OCI-LY7 (cell line): ENCODE measurements around the gene CYP4V2. TPM values are rescaled to one million over a fixed set of nuclear protein-coding genes. Genes with fewer than 3 reads are reported as not detected.
"Not testable (repeated sequence)": the region's sequence is repeated elsewhere in the genome, so short reads cannot be mapped to it uniquely, and the experiment has no call there.

Experiments used
- BruUV-seq: library from RNA; stranded (reverse); fragments of 400-500 nt; replicated peaks from 2 replicates; lab custom pipeline; 2021; lab: Mats Ljungman, UMichigan
- CTCF ChIA-PET: fragments of 300-600 bp; sonication (Branson Sonifier 250); formaldehyde crosslinking; loops from one replicate; lab custom pipeline; 2022; ENCODE audit warnings: antibody characterized with exemption; ENCODE audit not compliant: unreplicated experiment; lab: Charles Lee
- POLR2A ChIA-PET: fragments of 300-600 bp; sonication (Branson Sonifier 250); formaldehyde crosslinking; loops from one replicate; lab custom pipeline; 2022; ENCODE audit warnings: antibody characterized with exemption; lab: Charles Lee
- DNase-seq: peaks from one replicate; pipeline ENCODE4 v3.0.0-alpha.2; 2015; ENCODE audit warnings: low spot score
- H2AFZ ChIP-seq: fragments of 200-600 bp; sonication (generic), shearing (Covaris generic); 2 replicates; pipeline ENCODE4 v1.6.1; 2014; ENCODE audit warnings: mild to moderate bottlenecking, antibody characterized with exemption, low read length, moderate library complexity
- H3K27ac ChIP-seq: fragments of 200-600 bp; sonication (generic); 2 replicates; pipeline ENCODE4 v1.5.1; 2014; ENCODE audit warnings: mixed run types, low read depth, mild to moderate bottlenecking, moderate library complexity, low read length, inconsistent platforms; ENCODE audit not compliant: poor library complexity, severe bottlenecking
- H3K36me3 ChIP-seq: fragments of 200-600 bp; sonication (generic); 2 replicates; pipeline ENCODE4 v1.6.1; 2014; ENCODE audit warnings: mild to moderate bottlenecking, antibody characterized with exemption, low read length, moderate library complexity, mixed read lengths; ENCODE audit not compliant: insufficient read depth
- H3K4me1 ChIP-seq: fragments of 200-600 bp; sonication (generic); 2 replicates; pipeline ENCODE4 v1.5.1; 2014; ENCODE audit warnings: mild to moderate bottlenecking, low read length; ENCODE audit not compliant: insufficient read depth, poor library complexity, severe bottlenecking
- H3K4me2 ChIP-seq: fragments of 200-600 bp; sonication (generic); 2 replicates; pipeline ENCODE4 v1.6.1; 2014; ENCODE audit warnings: mild to moderate bottlenecking, low read length
- H3K4me3 ChIP-seq: fragments of 200-600 bp; sonication (generic); 2 replicates; pipeline ENCODE4 v1.5.1; 2014; ENCODE audit warnings: mild to moderate bottlenecking, low read depth, low read length; ENCODE audit not compliant: poor library complexity, severe bottlenecking
- H3K79me2 ChIP-seq: fragments of 200-600 bp; sonication (generic); 2 replicates; pipeline ENCODE4 v1.6.1; 2016; ENCODE audit warnings: low read depth, mild to moderate bottlenecking, low read length, moderate library complexity, mixed read lengths; ENCODE audit not compliant: insufficient read depth
- H3K9me2 ChIP-seq: fragments of 200-600 bp; sonication (generic); 2 replicates; pipeline ENCODE4 v1.6.1; 2016; ENCODE audit warnings: mild to moderate bottlenecking, low read length, mixed read lengths; ENCODE audit not compliant: insufficient read depth
- H3K9me3 ChIP-seq: fragments of 200-600 bp; sonication (generic); 2 replicates; pipeline ENCODE4 v1.6.1; 2014; ENCODE audit warnings: mild to moderate bottlenecking, mixed run types, low read length, mixed read lengths
- H4K20me1 ChIP-seq: fragments of 200-600 bp; sonication (generic); 2 replicates; pipeline ENCODE4 v1.6.1; 2014; ENCODE audit warnings: mild to moderate bottlenecking, antibody characterized with exemption, low read length, moderate library complexity, mixed read lengths; ENCODE audit not compliant: insufficient read depth
- CTCF ChIP-seq: fragments of 200-600 bp; sonication (generic); conservative IDR thresholded peaks from 2 replicates; pipeline ENCODE4 v1.5.1; 2014; ENCODE audit warnings: mild to moderate bottlenecking, antibody characterized with exemption, low read length, moderate library complexity, mixed read lengths
- EZH2phosphoT487 ChIP-seq: fragments of 200-600 bp; sonication (generic); IDR thresholded peaks from 2 replicates; pipeline ENCODE4 v1.6.1; 2018; ENCODE audit warnings: low read depth, borderline replicate concordance, mild to moderate bottlenecking, mixed run types, antibody characterized with exemption, low read length, moderate library complexity, mixed read lengths
- intact Hi-C: fragments of 100-400 bp; cut with micrococcal nuclease; formaldehyde crosslinking; loops from one replicate; pipeline ENCODE4 v1.10.0; 2022; ENCODE audit not compliant: unreplicated experiment
- total RNA-seq, 2 experiments: library from RNA; depleted of rRNA in 1 of 2; stranded (reverse); fragments of >200 nt in 1 of 2; shearing (Covaris generic) in 1 of 2; gene quantifications; 2 replicates each; pipeline ENCODE4 v1.2.3, GENCODE V29; 2014 to 2022

The CYP4V2 gene
- total RNA-seq, 2 experiments from 2014 or later: 6.9 to 12.5 TPM

GRCh38 chr4:186240452-186240847 is 49.1 kb downstream of the CYP4V2 start:
- intact Hi-C loops: no loop called here
- CTCF ChIA-PET: no interaction called here
- H3K4me3 ChIP-seq: no peak overlapping the region
- H3K9me3 ChIP-seq: no peaks in the 10 kb centered on the region
- no peak for DNase-seq
- H3K36me3 ChIP-seq: no peaks in the 10 kb centered on the region
- POLR2A ChIA-PET: no interaction called here
- no peaks in the 10 kb centered on the region for H3K9me2 ChIP-seq
- BruUV-seq: no TSS peak
- TF ChIP-seq CTCF (no peak), EZH2phosphoT487 (no peak)
- H2AFZ ChIP-seq: no peak overlapping the region
- H3K4me2 ChIP-seq: no peak overlapping the region
- no peaks in the 10 kb centered on the region for H3K4me1 ChIP-seq
- H3K79me2 ChIP-seq: no peaks in the 10 kb centered on the region
- no peaks in the 10 kb centered on the region for H4K20me1 ChIP-seq
- no peak overlapping the region for H3K27ac ChIP-seq

GRCh38 chr4:186240848-186241491 is 49.6 kb downstream of the CYP4V2 start:
- ChIA-PET CTCF (no interaction called here), POLR2A (no interaction called here)
- no peak overlapping the region for H3K4me2 ChIP-seq
- no peaks in the 10 kb centered on the region for H3K36me3 ChIP-seq
- TF ChIP-seq CTCF (no peak), EZH2phosphoT487 (no peak)
- H3K79me2 ChIP-seq: no peaks in the 10 kb centered on the region
- H3K9me3 ChIP-seq: no peaks in the 10 kb centered on the region
- H3K4me3 ChIP-seq: no peak overlapping the region
- no peak for DNase-seq
- no peaks in the 10 kb centered on the region for H3K4me1 ChIP-seq
- H4K20me1 ChIP-seq: no peaks in the 10 kb centered on the region
- H3K9me2 ChIP-seq: no peaks in the 10 kb centered on the region
- H2AFZ ChIP-seq: no peak overlapping the region
- no TSS peak for BruUV-seq
- intact Hi-C loops: no loop called here
- no peak overlapping the region for H3K27ac ChIP-seq

- Histone ChIP-seq H3K36me3 (no peaks in the 10 kb centered on the region), H2AFZ (no peak overlapping the region), H3K4me3 (no peak overlapping the region), H3K4me2 (no peak overlapping the region), H3K4me1 (no peaks in the 10 kb centered on the region), H3K9me3 (no peaks in the 10 kb centered on the region), H4K20me1 (no peaks in the 10 kb centered on the region), H3K79me2 (no peaks in the 10 kb centered on the region), H3K9me2 (no peaks in the 10 kb centered on the region), H3K27ac (no peak overlapping the region)
- TF ChIP-seq EZH2phosphoT487: no peak
- TF ChIP-seq CTCF: no peak
- ChIA-PET POLR2A (no interaction called here), CTCF (no interaction called here)
- BruUV-seq: no TSS peak
- no peak for DNase-seq
- intact Hi-C loops: no loop called here
These were observed 50.2 kb downstream of the CYP4V2 start for GRCh38 chr4:186241616-186242015.

GRCh38 chr4:186242031-186242430 is 50.7 kb downstream of the CYP4V2 start:
- H3K4me3 ChIP-seq, POLR2A ChIA-PET, H2AFZ ChIP-seq, H3K4me1 ChIP-seq, H4K20me1 ChIP-seq, intact Hi-C loops, BruUV-seq, H3K79me2 ChIP-seq, H3K9me3 ChIP-seq, DNase-seq, H3K36me3 ChIP-seq, H3K27ac ChIP-seq, CTCF ChIA-PET, H3K9me2 ChIP-seq, H3K4me2 ChIP-seq: not testable (repeated sequence)
